Measurements from ENCODE around the gene CHST8. TPM values are rescaled to one million over a fixed set of nuclear protein-coding genes. Genes with fewer than 3 reads are reported as not detected.

Gene CHST8
- total RNA-seq, 1 donor from 2014 or later, result not detected

- DNase-seq (ENCODE audit: low read depth), result no peak
Measured at GRCh38 chr19:33736158-33736557, 114.4 kb downstream of the CHST8 start.

- DNase-seq (ENCODE audit: low read depth), result no peak
Measured at GRCh38 chr19:33736787-33737186, 115.0 kb downstream of the CHST8 start.

DNA sequence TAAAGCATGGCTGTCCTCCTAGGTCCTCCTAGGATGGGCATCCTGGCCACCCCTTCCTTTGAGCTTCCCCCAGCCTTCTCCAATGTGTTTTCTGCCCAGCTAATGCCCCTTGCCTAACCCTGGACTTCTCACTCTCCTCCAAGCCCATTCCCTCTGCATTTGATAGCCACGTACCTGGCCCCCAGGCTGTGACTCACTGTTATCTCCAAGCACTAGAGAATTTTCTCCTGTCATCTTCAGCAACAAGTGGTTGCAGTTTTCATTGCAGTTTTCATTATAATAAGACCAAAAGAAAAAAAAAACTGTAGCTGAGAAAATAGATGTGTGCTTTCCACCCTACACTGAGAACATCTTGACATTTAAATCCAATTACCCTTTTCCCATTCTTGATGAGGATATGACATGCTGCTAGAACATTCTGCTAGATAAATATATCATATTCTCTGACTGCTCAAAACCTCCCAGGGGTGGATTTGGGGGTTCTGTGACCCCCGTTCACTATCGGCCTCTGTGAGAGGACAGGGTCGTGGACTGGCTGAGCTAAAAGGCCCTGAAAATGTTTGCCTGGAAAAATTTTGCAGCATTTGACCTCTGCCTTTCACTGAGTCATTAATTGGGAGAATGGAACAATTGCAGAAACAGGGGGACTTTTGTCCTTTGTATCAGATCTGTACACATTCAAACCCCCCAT is 116.1 kb downstream of the CHST8 start:
- DNase-seq (ENCODE audit: low read depth), result no peak

- DNase-seq (ENCODE audit: low read depth), result peak; percentile 15
Measured at GRCh38 chr19:33740811-33741396, 119.2 kb downstream of the CHST8 start.

DNA sequence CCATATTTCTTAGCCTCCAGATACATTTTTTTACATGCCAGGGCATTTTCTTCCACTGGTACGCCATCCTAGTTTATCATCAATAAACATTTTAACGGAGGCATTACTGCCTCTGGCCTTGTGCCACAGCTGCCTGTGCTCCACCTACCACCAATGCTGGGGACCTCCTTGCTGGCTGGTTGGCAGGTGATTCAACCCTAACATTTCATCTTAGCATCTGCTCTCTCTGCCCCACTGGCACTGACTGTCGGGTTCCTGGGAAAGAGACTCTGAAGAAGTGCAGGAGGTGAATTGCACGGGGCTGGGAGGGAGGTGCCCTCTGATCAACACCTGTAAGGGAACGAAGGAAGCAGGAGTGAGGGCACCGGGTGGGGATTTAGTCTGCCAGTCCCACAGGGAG is 123.5 kb downstream of the CHST8 start:
- DNase-seq (ENCODE audit: low read depth), result no peak

- no peak for DNase-seq (ENCODE audit: low read depth)
Measured at GRCh38 chr19:33746159-33746558, 124.4 kb downstream of the CHST8 start.

GRCh38 chr19:33747273-33747672 is 125.5 kb downstream of the CHST8 start:
- no peak for DNase-seq (ENCODE audit: low read depth)

DNA sequence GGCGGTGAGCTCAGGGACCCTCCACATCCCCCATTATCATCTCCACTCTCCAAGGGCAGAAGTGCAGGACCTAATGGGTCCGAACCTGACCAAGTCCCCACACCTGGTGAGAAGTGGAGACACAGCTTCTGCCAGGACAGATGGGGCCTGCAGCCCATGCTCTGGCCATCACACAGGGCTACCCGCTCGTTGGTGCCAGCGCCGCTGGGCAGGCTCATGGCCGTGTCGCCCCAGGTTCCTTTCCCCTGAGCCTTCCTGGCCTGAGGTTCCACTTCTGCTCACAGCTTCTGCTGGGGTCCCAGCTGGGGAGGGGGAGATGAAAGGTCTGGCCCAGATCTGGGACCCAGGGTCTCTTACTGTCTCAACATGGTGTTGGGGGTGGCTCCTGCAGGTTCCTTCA is 126.5 kb downstream of the CHST8 start:
- no peak for DNase-seq (ENCODE audit: low read depth)

DNA sequence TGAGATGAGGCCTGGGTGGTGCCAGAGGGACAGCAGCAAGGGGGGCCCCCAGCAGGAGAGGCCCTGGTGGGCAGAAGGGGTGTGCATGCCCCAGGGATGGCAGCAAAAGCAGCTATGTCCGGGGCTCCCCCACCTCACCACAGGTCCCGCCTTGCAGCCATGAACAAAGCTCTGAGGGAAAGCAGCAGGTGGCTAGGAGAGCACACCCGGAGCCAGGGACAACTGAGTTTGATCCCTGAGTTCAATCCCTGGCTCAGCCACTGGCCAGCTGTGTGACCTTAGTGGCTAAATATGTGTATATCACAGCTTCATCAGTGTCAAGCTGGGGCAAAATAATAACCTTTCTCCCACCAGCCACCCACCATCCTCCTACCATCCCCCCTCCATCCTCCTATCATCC is 127.3 kb downstream of the CHST8 start:
- no peak for DNase-seq (ENCODE audit: low read depth)

DNA sequence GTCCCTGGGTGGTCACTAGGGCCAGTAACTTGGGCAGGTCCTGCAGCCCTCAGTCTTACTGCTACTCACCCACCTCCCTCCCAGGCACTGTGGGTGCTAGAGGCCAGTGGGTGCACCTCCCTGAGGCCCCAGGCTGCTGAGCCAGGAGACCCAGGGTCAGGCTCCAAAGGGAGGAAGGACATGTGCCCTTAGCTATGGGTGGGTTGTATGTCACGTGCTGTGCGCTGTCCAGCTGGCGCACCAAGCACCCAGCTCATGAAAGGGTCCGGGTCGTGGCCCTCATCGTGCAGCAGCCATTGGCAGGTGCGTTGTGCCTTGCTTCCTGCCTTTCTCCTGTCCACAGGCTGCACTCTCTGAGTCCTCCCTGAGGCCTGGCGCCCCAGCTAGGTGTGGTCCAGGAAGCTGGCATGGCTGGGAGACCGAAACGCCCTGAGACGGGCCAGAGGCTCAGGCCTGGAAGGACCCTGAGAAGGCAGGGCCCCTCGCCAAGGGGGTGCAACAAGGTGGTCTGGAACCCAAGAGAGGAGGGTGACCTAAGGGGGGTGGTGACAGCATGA is 127.9 kb downstream of the CHST8 start:
- no peak for DNase-seq (ENCODE audit: low read depth)

DNA sequence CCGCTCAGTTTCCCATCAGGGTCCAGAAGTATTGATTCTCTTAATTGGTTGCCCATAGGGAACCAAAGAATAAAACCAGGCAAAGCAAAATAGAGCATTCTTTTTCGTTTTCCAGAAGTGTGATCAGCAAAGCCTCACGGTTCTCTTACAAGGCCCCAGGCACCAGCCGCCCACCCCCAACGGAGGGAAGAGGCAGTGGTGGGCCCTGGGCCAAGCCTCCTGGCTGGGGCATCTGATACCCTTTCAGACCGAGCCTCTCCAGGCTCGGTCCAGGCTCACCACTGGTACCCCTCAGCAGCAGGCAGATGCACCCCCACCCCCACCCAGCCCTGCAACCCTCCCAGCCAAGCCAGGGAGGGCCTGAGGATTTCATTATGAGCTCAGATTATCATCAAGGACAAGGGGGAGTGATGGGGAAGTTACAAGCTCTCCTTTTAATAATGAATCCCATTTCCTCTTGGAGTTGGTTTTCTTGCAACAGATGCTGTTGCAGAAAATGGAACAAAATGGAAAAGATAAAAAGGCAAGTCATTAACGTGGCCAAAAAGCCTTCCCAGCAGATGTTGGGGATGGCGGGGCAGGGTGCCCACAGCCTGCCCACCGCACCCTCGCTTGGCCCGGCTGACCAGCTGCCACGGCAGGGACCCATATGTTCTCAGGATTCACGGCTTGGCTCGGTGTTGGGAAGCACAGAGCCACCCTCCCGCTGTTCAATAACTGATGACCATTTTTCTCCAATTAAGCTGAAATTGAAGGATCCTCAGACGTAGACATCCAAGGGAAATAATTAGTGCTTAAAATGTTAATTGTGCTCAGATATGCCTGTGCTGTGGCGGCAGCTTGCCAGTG is 129.1 kb downstream of the CHST8 start:
- no peak for DNase-seq (ENCODE audit: low read depth)

GRCh38 chr19:33751436-33751770 is 129.7 kb downstream of the CHST8 start:
- DNase-seq (ENCODE audit: low read depth), result no peak

GRCh38 chr19:33752018-33752800 is 130.5 kb downstream of the CHST8 start:
- DNase-seq (ENCODE audit: low read depth), result no peak

GRCh38 chr19:33752945-33753344 is 131.2 kb downstream of the CHST8 start:
- DNase-seq (ENCODE audit: low read depth), result no peak

- no peak for DNase-seq (ENCODE audit: low read depth)
Measured at GRCh38 chr19:33754361-33754760, 132.6 kb downstream of the CHST8 start.

DNA sequence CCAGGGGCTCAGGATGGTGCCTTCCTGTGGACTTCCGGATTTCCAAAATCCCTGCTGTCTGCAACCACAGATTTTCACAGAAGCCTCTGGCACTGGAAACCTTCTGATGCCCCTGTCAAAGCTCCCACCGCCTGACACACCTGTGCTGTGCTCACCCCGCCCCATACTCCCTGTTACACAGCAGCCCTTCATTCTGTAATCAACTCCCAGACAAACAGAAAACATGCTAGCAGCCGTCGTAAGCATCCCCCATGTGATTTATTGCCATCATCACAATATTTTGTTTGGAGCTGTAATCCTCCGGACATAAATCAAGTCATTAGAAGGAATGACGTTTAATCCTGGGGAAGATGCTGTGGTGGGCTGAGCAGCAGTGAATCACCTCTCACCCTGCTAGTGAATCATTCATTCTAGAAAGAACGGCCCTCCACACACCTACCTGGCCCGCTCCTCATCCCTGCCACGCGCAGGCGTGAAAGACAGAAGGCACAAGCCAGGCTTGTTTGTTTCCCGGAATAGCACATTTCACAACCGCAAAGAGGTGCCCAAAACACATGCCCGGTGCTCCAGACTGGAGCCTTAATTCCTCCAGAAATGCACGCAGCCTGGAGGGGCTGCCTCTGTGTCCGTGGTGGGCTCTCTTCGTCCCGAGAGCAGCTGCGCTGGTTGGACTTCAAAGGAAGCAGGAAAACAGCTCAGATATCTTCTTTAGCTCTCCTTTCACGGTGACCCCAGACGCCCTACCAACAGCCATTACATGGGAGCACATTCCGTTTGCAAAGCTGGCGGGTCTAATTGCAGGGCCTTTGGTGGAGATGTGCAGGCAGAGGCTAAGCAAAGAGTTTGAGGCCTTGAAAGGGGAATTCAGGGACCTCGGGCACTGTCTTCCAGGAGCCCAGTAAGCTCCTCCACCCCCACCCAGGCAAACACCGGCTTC is 133.6 kb downstream of the CHST8 start:
- DNase-seq (ENCODE audit: low read depth), result no peak

DNA sequence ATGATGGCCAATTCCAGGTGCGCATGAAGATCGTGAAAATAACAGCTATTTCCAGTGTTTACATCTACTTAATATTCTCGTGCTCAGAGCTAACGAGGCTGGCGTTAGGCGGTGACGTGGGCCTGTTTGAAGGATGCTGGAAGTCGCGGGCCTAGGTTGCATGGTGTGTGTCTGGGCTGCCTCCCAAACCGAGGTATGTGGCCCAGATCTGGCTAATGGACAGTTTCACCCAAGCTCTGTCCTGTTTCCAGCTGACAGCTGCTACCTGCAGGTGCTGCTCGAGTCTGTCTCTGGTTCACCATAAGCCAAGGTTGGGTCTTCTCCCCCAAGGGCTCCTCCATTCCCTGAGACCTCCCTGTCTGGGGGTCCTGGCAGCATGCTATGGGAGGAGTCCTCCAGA is 134.4 kb downstream of the CHST8 start:
- no peak for DNase-seq (ENCODE audit: low read depth)

DNA sequence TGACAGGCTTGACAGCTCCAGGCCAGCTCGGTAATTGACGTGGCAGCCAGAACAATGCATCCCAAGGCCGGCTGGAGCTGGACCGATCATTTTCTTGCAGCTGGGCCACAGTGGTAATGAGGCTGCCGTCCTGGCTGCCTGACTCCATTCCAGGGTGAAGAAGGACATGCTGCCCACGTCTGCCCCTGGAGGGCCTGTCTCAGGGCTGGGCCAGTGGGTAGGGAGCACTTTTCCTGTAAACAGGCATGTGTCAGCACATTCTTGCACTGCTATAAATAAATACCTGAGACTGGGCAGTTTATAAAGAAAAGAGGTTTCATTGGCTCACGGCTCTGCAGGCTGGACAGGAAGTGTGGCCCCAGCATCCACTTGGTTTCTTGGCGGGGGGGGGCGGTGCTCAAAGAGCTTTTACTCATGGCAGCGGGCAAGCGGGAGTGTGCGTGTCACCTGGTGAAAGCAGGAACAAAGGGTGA is 136.8 kb downstream of the CHST8 start:
- DNase-seq (ENCODE audit: low read depth), result peak; percentile 75

DNA sequence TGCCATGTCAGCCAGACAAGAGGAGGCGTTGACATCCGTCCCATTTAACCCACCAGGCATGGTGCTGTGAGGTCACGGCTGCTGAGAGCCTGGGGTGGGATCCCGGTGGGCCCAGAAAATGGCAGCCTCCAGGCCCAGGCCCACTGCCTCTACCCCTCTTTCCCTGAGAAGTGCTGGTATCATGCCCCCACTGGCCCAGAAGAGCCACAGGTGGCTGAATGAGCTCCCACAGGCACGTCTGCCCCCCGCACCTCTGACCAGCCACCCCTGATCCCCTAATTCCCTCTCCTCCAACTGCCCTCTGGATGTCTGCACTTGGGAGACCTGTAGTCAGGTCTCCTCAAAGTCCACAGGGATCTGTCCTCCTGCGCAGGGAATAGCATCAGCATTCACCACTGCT is 137.6 kb downstream of the CHST8 start:
- DNase-seq (ENCODE audit: low read depth), result no peak

DNA sequence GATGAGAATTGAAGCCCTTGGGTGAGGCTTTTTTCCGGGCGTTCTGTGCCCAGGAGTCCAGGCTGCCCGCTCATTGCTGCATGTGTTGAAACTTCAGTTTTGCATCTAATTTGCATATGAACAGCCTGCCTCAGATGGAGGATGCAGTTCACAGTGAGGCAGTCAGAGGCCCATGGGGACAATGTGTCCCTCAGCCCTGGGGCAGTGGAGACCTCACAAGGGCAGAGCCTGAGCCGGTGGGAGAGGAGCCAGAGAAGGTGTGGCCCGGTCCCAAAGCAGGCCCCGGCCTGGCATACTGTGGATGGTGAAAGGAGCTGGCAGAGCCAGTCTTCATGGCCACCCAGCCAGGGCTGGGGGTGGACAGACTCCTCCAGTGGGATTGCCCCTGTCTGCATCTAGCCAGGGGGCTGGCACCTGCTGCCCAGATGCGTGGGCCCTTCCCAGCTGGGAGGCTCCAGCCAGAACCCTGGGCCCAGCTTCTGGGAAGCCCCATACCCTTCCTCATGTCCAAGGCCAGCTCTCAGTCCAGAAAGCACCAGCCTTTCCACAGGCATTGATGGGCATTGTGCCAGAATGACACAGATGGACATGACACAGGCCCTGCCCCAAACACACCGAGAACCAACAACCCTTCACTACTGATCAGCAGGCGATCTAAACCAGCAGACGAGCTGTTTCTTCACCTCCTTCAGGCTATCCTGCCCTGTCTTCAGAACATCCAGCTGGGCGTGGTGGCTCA is 142.0 kb downstream of the CHST8 start:
- no peak for DNase-seq (ENCODE audit: low read depth)
